ENCODE measurements around the gene DPP9.

DPP9 gene

GRCh38 chr19:4693471-4694121 is 30.0 kb downstream of the DPP9 start:
- Histone ChIP-seq H3K36me3 (ENCODE audit: control insufficient read depth, insufficient read depth, low read length, severe bottlenecking) (peaks cover 78% of the 10 kb centered on the region), H3K9me3 (ENCODE audit: control insufficient read depth, low read length) (no peaks in the 10 kb centered on the region), H3K9ac (ENCODE audit: low read length) (no peak overlapping the region), H3K4me3 (ENCODE audit: low read length) (no peak overlapping the region), H3K27me3 (replicated peaks; ENCODE audit: control insufficient read depth, insufficient read depth, low read length) (no peaks in the 10 kb centered on the region), H3K4me1 (ENCODE audit: control insufficient read depth, insufficient read depth, low read length) (peaks cover 19% of the 10 kb centered on the region)
- DNase-seq (ENCODE audit: low read depth): no peak

- H3K9me3 ChIP-seq (ENCODE audit: control insufficient read depth, low read length): no peaks in the 10 kb centered on the region
- peaks cover 19% of the 10 kb centered on the region for H3K4me1 ChIP-seq (ENCODE audit: control insufficient read depth, insufficient read depth, low read length)
- H3K27me3 ChIP-seq (replicated peaks; ENCODE audit: control insufficient read depth, insufficient read depth, low read length): no peaks in the 10 kb centered on the region
- DNase-seq (ENCODE audit: low read depth): no peak
- H3K9ac ChIP-seq (ENCODE audit: low read length): no peak overlapping the region
- H3K36me3 ChIP-seq (ENCODE audit: control insufficient read depth, insufficient read depth, low read length, severe bottlenecking): peaks cover 79% of the 10 kb centered on the region
- no peak overlapping the region for H3K4me3 ChIP-seq (ENCODE audit: low read length)
These were observed 30.6 kb downstream of the DPP9 start for GRCh38 chr19:4693078-4693350.

GRCh38 chr19:4692251-4693077 is 31.2 kb downstream of the DPP9 start:
- DNase-seq (ENCODE audit: low read depth): no peak
- peaks cover 19% of the 10 kb centered on the region for H3K4me1 ChIP-seq (ENCODE audit: control insufficient read depth, insufficient read depth, low read length)
- peaks cover 78% of the 10 kb centered on the region for H3K36me3 ChIP-seq (ENCODE audit: control insufficient read depth, insufficient read depth, low read length, severe bottlenecking)
- H3K27me3 ChIP-seq (replicated peaks; ENCODE audit: control insufficient read depth, insufficient read depth, low read length): no peaks in the 10 kb centered on the region
- H3K9me3 ChIP-seq (ENCODE audit: control insufficient read depth, low read length): no peaks in the 10 kb centered on the region
- H3K4me3 ChIP-seq (ENCODE audit: low read length): no peak overlapping the region
- H3K9ac ChIP-seq (ENCODE audit: low read length): no peak overlapping the region

- no peak for DNase-seq (ENCODE audit: low read depth)
These were observed 32.3 kb downstream of the DPP9 start for GRCh38 chr19:4691373-4691772.

GRCh38 chr19:4690361-4690760 is 33.3 kb downstream of the DPP9 start:
- Histone ChIP-seq H3K9me3 (ENCODE audit: control insufficient read depth, low read length) (no peaks in the 10 kb centered on the region), H3K27me3 (replicated peaks; ENCODE audit: control insufficient read depth, insufficient read depth, low read length) (no peaks in the 10 kb centered on the region), H3K4me3 (ENCODE audit: low read length) (no peak overlapping the region), H3K36me3 (ENCODE audit: control insufficient read depth, insufficient read depth, low read length, severe bottlenecking) (peaks cover 75% of the 10 kb centered on the region), H3K4me1 (ENCODE audit: control insufficient read depth, insufficient read depth, low read length) (peaks cover 12% of the 10 kb centered on the region), H3K9ac (ENCODE audit: low read length) (no peak overlapping the region)
- DNase-seq (ENCODE audit: low read depth): no peak

More at GRCh38 chr19:4691373-4691772, 32.3 kb downstream of the DPP9 start:
- H3K9me3 ChIP-seq (ENCODE audit: control insufficient read depth, low read length): no peaks in the 10 kb centered on the region
- no peak overlapping the region for H3K4me3 ChIP-seq (ENCODE audit: low read length)
- H3K9ac ChIP-seq (ENCODE audit: low read length): no peak overlapping the region
- H3K4me1 ChIP-seq (ENCODE audit: control insufficient read depth, insufficient read depth, low read length): peaks cover 12% of the 10 kb centered on the region
- H3K27me3 ChIP-seq (replicated peaks; ENCODE audit: control insufficient read depth, insufficient read depth, low read length): no peaks in the 10 kb centered on the region
- peaks cover 79% of the 10 kb centered on the region for H3K36me3 ChIP-seq (ENCODE audit: control insufficient read depth, insufficient read depth, low read length, severe bottlenecking)

- Histone ChIP-seq H3K4me3 (ENCODE audit: low read length) (no peak overlapping the region), H3K27me3 (replicated peaks; ENCODE audit: control insufficient read depth, insufficient read depth, low read length) (no peaks in the 10 kb centered on the region), H3K9ac (ENCODE audit: low read length) (no peak overlapping the region), H3K9me3 (ENCODE audit: control insufficient read depth, low read length) (no peaks in the 10 kb centered on the region), H3K4me1 (ENCODE audit: control insufficient read depth, insufficient read depth, low read length) (peaks cover 9% of the 10 kb centered on the region), H3K36me3 (ENCODE audit: control insufficient read depth, insufficient read depth, low read length, severe bottlenecking) (peaks cover 70% of the 10 kb centered on the region)
- DNase-seq (ENCODE audit: low read depth): no peak
These were observed 34.2 kb downstream of the DPP9 start for GRCh38 chr19:4689403-4689802.

- peaks cover 3% of the 10 kb centered on the region for H3K4me1 ChIP-seq (ENCODE audit: control insufficient read depth, insufficient read depth, low read length)
- H3K9ac ChIP-seq (ENCODE audit: low read length): no peak overlapping the region
- no peaks in the 10 kb centered on the region for H3K9me3 ChIP-seq (ENCODE audit: control insufficient read depth, low read length)
- peaks cover 70% of the 10 kb centered on the region for H3K36me3 ChIP-seq (ENCODE audit: control insufficient read depth, insufficient read depth, low read length, severe bottlenecking)
- no peak overlapping the region for H3K4me3 ChIP-seq (ENCODE audit: low read length)
- no peak for DNase-seq (ENCODE audit: low read depth)
- no peaks in the 10 kb centered on the region for H3K27me3 ChIP-seq (replicated peaks; ENCODE audit: control insufficient read depth, insufficient read depth, low read length)
These were observed 35.1 kb downstream of the DPP9 start for GRCh38 chr19:4688587-4688986.

GRCh38 chr19:4687396-4687795 is 36.2 kb downstream of the DPP9 start:
- Histone ChIP-seq H3K36me3 (ENCODE audit: control insufficient read depth, insufficient read depth, low read length, severe bottlenecking) (peaks cover 69% of the 10 kb centered on the region), H3K9ac (ENCODE audit: low read length) (no peak overlapping the region), H3K4me1 (ENCODE audit: control insufficient read depth, insufficient read depth, low read length) (peaks cover 3% of the 10 kb centered on the region), H3K9me3 (ENCODE audit: control insufficient read depth, low read length) (no peaks in the 10 kb centered on the region), H3K4me3 (ENCODE audit: low read length) (no peak overlapping the region), H3K27me3 (replicated peaks; ENCODE audit: control insufficient read depth, insufficient read depth, low read length) (no peaks in the 10 kb centered on the region)
- no peak for DNase-seq (ENCODE audit: low read depth)

- Histone ChIP-seq H3K4me3 (ENCODE audit: low read length) (no peak overlapping the region), H3K9ac (ENCODE audit: low read length) (no peak overlapping the region), H3K27me3 (replicated peaks; ENCODE audit: control insufficient read depth, insufficient read depth, low read length) (no peaks in the 10 kb centered on the region), H3K9me3 (ENCODE audit: control insufficient read depth, low read length) (no peaks in the 10 kb centered on the region), H3K36me3 (ENCODE audit: control insufficient read depth, insufficient read depth, low read length, severe bottlenecking) (peaks cover 67% of the 10 kb centered on the region), H3K4me1 (ENCODE audit: control insufficient read depth, insufficient read depth, low read length) (peaks cover 3% of the 10 kb centered on the region)
- DNase-seq (ENCODE audit: low read depth): no peak
These were observed 36.9 kb downstream of the DPP9 start for GRCh38 chr19:4686700-4687099.

- no peak overlapping the region for H3K9ac ChIP-seq (ENCODE audit: low read length)
- DNase-seq (ENCODE audit: low read depth): no peak
- no peaks in the 10 kb centered on the region for H3K9me3 ChIP-seq (ENCODE audit: control insufficient read depth, low read length)
- H3K4me3 ChIP-seq (ENCODE audit: low read length): no peak overlapping the region
- peaks cover 61% of the 10 kb centered on the region for H3K36me3 ChIP-seq (ENCODE audit: control insufficient read depth, insufficient read depth, low read length, severe bottlenecking)
- H3K4me1 ChIP-seq (ENCODE audit: control insufficient read depth, insufficient read depth, low read length): no peaks in the 10 kb centered on the region
- H3K27me3 ChIP-seq (replicated peaks; ENCODE audit: control insufficient read depth, insufficient read depth, low read length): no peaks in the 10 kb centered on the region
These were observed 39.1 kb downstream of the DPP9 start for GRCh38 chr19:4684312-4685095.

GRCh38 chr19:4682417-4683200 is 41.0 kb downstream of the DPP9 start:
- Histone ChIP-seq H3K9me3 (ENCODE audit: control insufficient read depth, low read length) (no peaks in the 10 kb centered on the region), H3K27me3 (replicated peaks; ENCODE audit: control insufficient read depth, insufficient read depth, low read length) (no peaks in the 10 kb centered on the region), H3K36me3 (ENCODE audit: control insufficient read depth, insufficient read depth, low read length, severe bottlenecking) (peaks cover 52% of the 10 kb centered on the region), H3K9ac (ENCODE audit: low read length) (no peak overlapping the region), H3K4me1 (ENCODE audit: control insufficient read depth, insufficient read depth, low read length) (no peaks in the 10 kb centered on the region), H3K4me3 (ENCODE audit: low read length) (no peak overlapping the region)
- no peak for DNase-seq (ENCODE audit: low read depth)
